H1 (cell line): ENCODE measurements around the gene SLC13A5. TPM values are rescaled to one million over a fixed set of nuclear protein-coding genes. Genes with fewer than 3 reads are reported as not detected.
A peak's percentile ranks its signal among the peaks of the same experiment; 100 is the strongest.

ENCODE experiments used
- CTCF ChIA-PET: fragments of 300-600 bp; sonication (Branson Sonifier 250); formaldehyde crosslinking; loops from one replicate; lab custom pipeline; 2021; ENCODE audit not compliant: partially characterized antibody; lab: Charles Lee
- POLR2A ChIA-PET: fragments of 300-600 bp; sonication (Branson Sonifier 250); formaldehyde crosslinking; loops from one replicate; lab custom pipeline; 2021; ENCODE audit warnings: inconsistent platforms; ENCODE audit not compliant: partially characterized antibody; lab: Charles Lee
- DNase-seq, 2 experiments: peaks; one replicate each; pipeline versions ENCODE4 v3.0.0 to v3.0.0-alpha.2; 2010 to 2022; ENCODE audit warnings: low spot score in 2 of 2, low read depth in 1 of 2, mixed read lengths in 1 of 2
- FAIRE-seq: peaks from 2 replicates; lab custom pipeline; 2011; peaks lifted over from hg19 to GRCh38; lab: Jason Lieb, UNC
- H2AFZ ChIP-seq: 2 replicates; pipeline ENCODE4 v1.8.1; 2012; ENCODE audit warnings: low read length, inconsistent platforms
- H2AK5ac ChIP-seq: 2 replicates; pipeline ENCODE4 v1.6.1; 2013; ENCODE audit warnings: low read depth, low read length
- H2BK120ac ChIP-seq: replicated peaks from 2 replicates; pipeline ENCODE3; 2013; ENCODE audit warnings: low read depth, low read length, inconsistent platforms
- H2BK12ac ChIP-seq: 2 replicates; pipeline ENCODE4 v1.6.1; 2013; ENCODE audit warnings: low read depth, low read length
- H2BK15ac ChIP-seq: 2 replicates; pipeline ENCODE4 v1.6.1; 2013; ENCODE audit warnings: low read length
- H2BK20ac ChIP-seq: 2 replicates; pipeline ENCODE4 v1.6.1; 2013; ENCODE audit warnings: low read length
- H2BK5ac ChIP-seq: 2 replicates; pipeline ENCODE4 v1.6.1; 2013; ENCODE audit warnings: low read depth, low read length
- H3K14ac ChIP-seq: 2 replicates; pipeline ENCODE4 v1.6.1; 2013; ENCODE audit warnings: inconsistent platforms; ENCODE audit not compliant: insufficient read length
- H3K18ac ChIP-seq: 2 replicates; pipeline ENCODE4 v1.6.1; 2013; ENCODE audit warnings: low read length; ENCODE audit errors: extremely low read depth
- H3K23ac ChIP-seq: 2 replicates; pipeline ENCODE4 v1.6.1; 2013; ENCODE audit warnings: inconsistent platforms; ENCODE audit not compliant: insufficient read length
- H3K23me2 ChIP-seq: 2 replicates; pipeline ENCODE4 v1.6.1; 2013; ENCODE audit warnings: low read depth, low read length
- H3K27ac ChIP-seq: 2 replicates; pipeline ENCODE4 v1.6.1; 2011; ENCODE audit warnings: low read depth, low read length, inconsistent platforms
- H3K27me3 ChIP-seq, 4 experiments: replicated peaks in 1 of 4; 1 replicate in 1 of 4; 2 replicates in 3 of 4; pipeline versions ENCODE4 v1.6.1 to v1.8.1; 2011 to 2013; ENCODE audit warnings: low read length in 3 of 4, mild to moderate bottlenecking in 3 of 4, inconsistent platforms in 2 of 4, mixed read lengths in 2 of 4, moderate library complexity in 1 of 4; ENCODE audit not compliant: control insufficient read depth in 3 of 4, insufficient read depth in 3 of 4; ENCODE audit errors: extremely low read depth in 1 of 4
- H3K36me3 ChIP-seq, 4 experiments: 2 replicates each; pipeline versions ENCODE4 v1.6.1 to v1.8.1; 2011 to 2013; ENCODE audit warnings: mild to moderate bottlenecking in 4 of 4, low read length in 3 of 4, moderate library complexity in 2 of 4, control low read depth in 1 of 4, inconsistent platforms in 1 of 4; ENCODE audit not compliant: insufficient read depth in 4 of 4, control insufficient read depth in 2 of 4
- H3K4ac ChIP-seq: replicated peaks from 2 replicates; pipeline ENCODE3; 2013; ENCODE audit warnings: low read length, low read depth, mixed read lengths, inconsistent platforms; ENCODE audit not compliant: insufficient read length
- H3K4me1 ChIP-seq, 4 experiments: replicated peaks in 1 of 4; 1 replicate in 1 of 4; 2 replicates in 3 of 4; pipeline versions ENCODE4 v1.6.1 to v1.8.1; 2011 to 2013; ENCODE audit warnings: low read length in 3 of 4, inconsistent platforms in 2 of 4, mixed read lengths in 1 of 4; ENCODE audit not compliant: insufficient read depth in 4 of 4, control insufficient read depth in 3 of 4
- H3K4me2 ChIP-seq, 2 experiments: 2 replicates each; pipeline versions ENCODE4 v1.6.1 to v1.8.1; 2011 to 2013; ENCODE audit warnings: low read depth in 2 of 2, low read length in 2 of 2, control low read depth in 1 of 2, inconsistent platforms in 1 of 2, mild to moderate bottlenecking in 1 of 2; ENCODE audit not compliant: insufficient read depth in 1 of 2
- H3K4me3 ChIP-seq, 4 experiments: fragments of 200-600, 300-600 bp in 1 of 4; sonication (generic), shearing (Covaris generic), sonication (Bioruptor Twin) in 1 of 4; 2 replicates each; pipeline versions ENCODE4 v1.5.1 to v1.8.1; 2011 to 2016; ENCODE audit warnings: low read length in 4 of 4, low read depth in 3 of 4, control low read depth in 2 of 4, inconsistent platforms in 2 of 4, mild to moderate bottlenecking in 2 of 4, mixed read lengths in 1 of 4, moderate library complexity in 1 of 4; ENCODE audit not compliant: insufficient read depth in 2 of 4; ENCODE audit errors: extremely low read depth in 1 of 4
- H3K56ac ChIP-seq: replicated peaks from 2 replicates; pipeline ENCODE3; 2013; ENCODE audit warnings: low read depth, mild to moderate bottlenecking, mixed read lengths, low read length, inconsistent platforms; ENCODE audit not compliant: insufficient read length
- H3K79me1 ChIP-seq: 2 replicates; pipeline ENCODE4 v1.6.1; 2013; ENCODE audit warnings: low read depth, low read length, control low read depth
- H3K79me2 ChIP-seq, 2 experiments: 2 replicates each; pipeline versions ENCODE4 v1.6.1 to v1.8.1; 2012 to 2013; ENCODE audit warnings: low read length in 2 of 2, mild to moderate bottlenecking in 2 of 2, inconsistent platforms in 1 of 2; ENCODE audit not compliant: insufficient read depth in 2 of 2, control insufficient read depth in 1 of 2
- H3K9ac ChIP-seq, 4 experiments: replicated peaks in 1 of 4; 1 replicate in 1 of 4; 2 replicates in 3 of 4; pipeline versions ENCODE4 v1.6.1 to v1.8.1; 2011 to 2013; ENCODE audit warnings: low read depth in 3 of 4, low read length in 3 of 4, control low read depth in 2 of 4, mild to moderate bottlenecking in 2 of 4, moderate library complexity in 2 of 4, inconsistent platforms in 1 of 4; ENCODE audit errors: extremely low read depth in 1 of 4
- H3K9me3 ChIP-seq, 2 experiments: 2 replicates each; pipeline versions ENCODE4 v1.6.1 to v1.8.1; 2012 to 2013; ENCODE audit warnings: mild to moderate bottlenecking in 2 of 2, moderate library complexity in 2 of 2, control low read depth in 1 of 2, inconsistent platforms in 1 of 2, low read depth in 1 of 2, low read length in 1 of 2, mixed read lengths in 1 of 2; ENCODE audit not compliant: insufficient read depth in 2 of 2
- H4K20me1 ChIP-seq, 2 experiments: replicated peaks in 1 of 2; 2 replicates each; pipeline versions ENCODE3 to v1.8.1; 2011 to 2013; ENCODE audit warnings: inconsistent platforms in 2 of 2, low read length in 2 of 2, mild to moderate bottlenecking in 1 of 2; ENCODE audit not compliant: insufficient read depth in 2 of 2, control insufficient read depth in 1 of 2
- H4K5ac ChIP-seq: 2 replicates; pipeline ENCODE4 v1.6.1; 2013; ENCODE audit warnings: low read length, low read depth, mixed read lengths, inconsistent platforms; ENCODE audit not compliant: insufficient read length
- H4K8ac ChIP-seq: 2 replicates; pipeline ENCODE4 v1.8.0; 2013; ENCODE audit warnings: mild to moderate bottlenecking, moderate library complexity, low read length, inconsistent platforms; ENCODE audit not compliant: insufficient read depth; ENCODE audit errors: extremely low read depth
- H4K91ac ChIP-seq: replicated peaks from 2 replicates; pipeline ENCODE3; 2013; ENCODE audit warnings: low read length, mixed read lengths, inconsistent platforms; ENCODE audit not compliant: insufficient read length
- BACH1 ChIP-seq: IDR thresholded peaks from 2 replicates; pipeline ENCODE4 v1.6.1; 2012; ENCODE audit warnings: low read length, improper control_type of control experiment
- HDAC2 ChIP-seq, 2 experiments: fragments of 300-600 bp in 1 of 2; sonication (generic) in 1 of 2; IDR thresholded peaks; 2 replicates each; pipeline ENCODE4 v1.6.1; 2011 to 2012; ENCODE audit warnings: low read depth in 2 of 2, low read length in 2 of 2, mild to moderate bottlenecking in 2 of 2, moderate library complexity in 2 of 2, borderline replicate concordance in 1 of 2, inconsistent platforms in 1 of 2
- POLR2A ChIP-seq, 2 experiments: IDR thresholded peaks; 1 replicate in 1 of 2; 2 replicates in 1 of 2; pipeline ENCODE4 v1.6.1; 2011; ENCODE audit warnings: low read depth in 2 of 2, low read length in 2 of 2, mild to moderate bottlenecking in 2 of 2; ENCODE audit errors: control extremely low read depth in 1 of 2
- POLR2AphosphoS5 ChIP-seq: IDR thresholded peaks from 2 replicates; pipeline ENCODE4 v1.6.1; 2011; ENCODE audit warnings: low read depth, low read length
- SIRT6 ChIP-seq: IDR thresholded peaks from one replicate; pipeline ENCODE4 v1.7.1; 2012; ENCODE audit warnings: low read length, inconsistent platforms
- WGBS, 2 experiments: shearing (Covaris generic) in 1 of 2; methylation state at CpG; one replicate each; pipeline versions ENCODE4 v1.1.6 to v1.1.7; 2013 to 2015; ENCODE audit warnings: low lambda C conversion rate in 2 of 2, mixed read lengths in 2 of 2, inconsistent platforms in 1 of 2, low coverage in 1 of 2, missing lambda C conversion rate in 1 of 2; ENCODE audit not compliant: insufficient replicate concordance in 2 of 2, insufficient coverage in 1 of 2, insufficient read length in 1 of 2; ENCODE audit errors: extremely low coverage in 1 of 2, missing lambda C conversion rate in 1 of 2; 5-methylcytosine and 5-hydroxymethylcytosine counted together
- polyA plus RNA-seq, 7 experiments: library from polyadenylated mRNA; depleted of rRNA in 3 of 7; stranded (reverse) in 5 of 7; unstranded in 2 of 7; fragments of >200 nt in 5 of 7; fragments of 200-250 nt in 2 of 7; gene quantifications; 1 replicate in 5 of 7; 2 replicates in 1 of 7; 4 replicates in 1 of 7; pipeline versions ENCODE4 v1.2.1 to v1.2.3, GENCODE V29; 2011 to 2013; ENCODE audit warnings: missing spikeins in 2 of 7, mixed read lengths in 2 of 7
- total RNA-seq: library from RNA; stranded (reverse); fragmentation: NEBNext Ultra II Directional; extraction: Animal tissue kit (Norgen Biotek cat#: 25700); gene quantifications from 2 replicates; pipeline ENCODE4 v1.2.1, GENCODE V29; 2021
- TF ChIP-seq, protein P1 (sequence below), 3 experiments: IDR thresholded peaks; 1 replicate in 2 of 3; 2 replicates in 1 of 3; pipeline versions ENCODE4 v1.5.1 to v1.6.1; 2011; ENCODE audit warnings: low read length in 3 of 3, mild to moderate bottlenecking in 3 of 3, inconsistent platforms in 2 of 3, low read depth in 1 of 3, moderate library complexity in 1 of 3; ENCODE audit not compliant: insufficient read depth in 1 of 3; ENCODE audit errors: control extremely low read depth in 1 of 3

The SLC13A5 gene
- total and polyA plus RNA-seq, 2 of the 8 experiments (the other 6 are each of a cell fraction or from before 2014, with no cell fraction given), result 2.1 to 2.6 TPM

GRCh38 chr17:6698004-6698403 lies 15.2 kb downstream of the SLC13A5 start:
- H4K20me1 ChIP-seq, result no peaks in the 10 kb centered on the region
- no peak for FAIRE-seq
- ChIA-PET POLR2A (no interaction called here), CTCF (interaction anchor here (0.6 to 2.4 kb wide), 6 partner anchors 15 to 213 kb away, joined by 3 to 15 read pairs (median 3); no protein-coding TSS in a partner anchor)
- H3K4me2 ChIP-seq, result no peak overlapping the region
- no peak overlapping the region for H3K14ac ChIP-seq
- no peak overlapping the region for H2AK5ac ChIP-seq
- no peaks in the 10 kb centered on the region; a peak in 2 of 7 replicates for H3K27me3 ChIP-seq
- H4K91ac ChIP-seq, result no peak overlapping the region
- H3K9ac ChIP-seq, result 0 out of 7 replicates have a peak overlapping the region, but pooled peaks of 1 of the 4 experiments have one; percentile 5
- 0 out of 2 replicates have a peak overlapping the region, but pooled peaks have one; percentile 39 for H2BK12ac ChIP-seq
- no peak overlapping the region for H3K4ac ChIP-seq
- no peaks in the 10 kb centered on the region for H3K79me2 ChIP-seq
- no peak overlapping the region; the same call in 1 of the 2 replicates for H2BK15ac ChIP-seq
- H3K56ac ChIP-seq, result no peak overlapping the region
- H3K18ac ChIP-seq, result no peak overlapping the region
- no peak overlapping the region for H2BK20ac ChIP-seq
- 95% methylated on average over 11 of the region's 11 CpGs; no CpG with 5 or more reads in 1 of the 2 experiments for WGBS, 2 experiments
- peak overlapping the region; percentile 71 for H4K8ac ChIP-seq
- no peaks in the 10 kb centered on the region for H3K79me1 ChIP-seq
- no peak overlapping the region for H2BK5ac ChIP-seq
- H2BK120ac ChIP-seq, result no peak overlapping the region
- no peak for DNase-seq
- no peak overlapping the region for H2AFZ ChIP-seq
- H4K5ac ChIP-seq, result no peak overlapping the region
- no peaks in the 10 kb centered on the region for H3K36me3 ChIP-seq
- H3K4me1 ChIP-seq, result no peaks in the 10 kb centered on the region; a peak in 1 of 7 replicates
- H3K27ac ChIP-seq, result no peak overlapping the region
- H3K23ac ChIP-seq, result no peak overlapping the region
- no peak overlapping the region for H3K4me3 ChIP-seq
- no peaks in the 10 kb centered on the region for H3K23me2 ChIP-seq
- H3K9me3 ChIP-seq, result no peaks in the 10 kb centered on the region
- no peak for TF ChIP-seq POLR2A (IDR thresholded peaks at IDR 0.05; ENCODE audit: control extremely low read depth in 1 of 2, low read depth in 2 of 2, low read length in 2 of 2)
- no peak for TF ChIP-seq HDAC2 (IDR thresholded peaks at IDR 0.05; ENCODE audit: borderline replicate concordance in 1 of 2, low read depth in 2 of 2, low read length in 2 of 2)
- TF ChIP-seq POLR2AphosphoS5, result no peak
- TF ChIP-seq, protein P1, sequence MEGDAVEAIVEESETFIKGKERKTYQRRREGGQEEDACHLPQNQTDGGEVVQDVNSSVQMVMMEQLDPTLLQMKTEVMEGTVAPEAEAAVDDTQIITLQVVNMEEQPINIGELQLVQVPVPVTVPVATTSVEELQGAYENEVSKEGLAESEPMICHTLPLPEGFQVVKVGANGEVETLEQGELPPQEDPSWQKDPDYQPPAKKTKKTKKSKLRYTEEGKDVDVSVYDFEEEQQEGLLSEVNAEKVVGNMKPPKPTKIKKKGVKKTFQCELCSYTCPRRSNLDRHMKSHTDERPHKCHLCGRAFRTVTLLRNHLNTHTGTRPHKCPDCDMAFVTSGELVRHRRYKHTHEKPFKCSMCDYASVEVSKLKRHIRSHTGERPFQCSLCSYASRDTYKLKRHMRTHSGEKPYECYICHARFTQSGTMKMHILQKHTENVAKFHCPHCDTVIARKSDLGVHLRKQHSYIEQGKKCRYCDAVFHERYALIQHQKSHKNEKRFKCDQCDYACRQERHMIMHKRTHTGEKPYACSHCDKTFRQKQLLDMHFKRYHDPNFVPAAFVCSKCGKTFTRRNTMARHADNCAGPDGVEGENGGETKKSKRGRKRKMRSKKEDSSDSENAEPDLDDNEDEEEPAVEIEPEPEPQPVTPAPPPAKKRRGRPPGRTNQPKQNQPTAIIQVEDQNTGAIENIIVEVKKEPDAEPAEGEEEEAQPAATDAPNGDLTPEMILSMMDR (IDR thresholded peaks at IDR 0.05; ENCODE audit: control extremely low read depth in 1 of 3, insufficient read depth in 1 of 3, low read depth in 1 of 3, low read length in 3 of 3), result no peak
- TF ChIP-seq SIRT6, result no peak
- TF ChIP-seq BACH1, result no peak
